Natural killer cell (primary cell): ENCODE measurements around the gene LPAR3. TPM values are rescaled to one million over a fixed set of nuclear protein-coding genes. Genes with fewer than 3 reads are reported as not detected.

Experiments
- ATAC-seq, 3 donors: fragments of 150-1000 bp in 2 of 3; fragments of 200-7000 bp in 1 of 3; cut with Tn5 transposase; 1 replicate in 1 of 3; 2 replicates in 2 of 3; pipeline ENCODE4 v1.10.0; 2021; ENCODE audit warnings: mild to moderate bottlenecking in 2 of 3, moderate library complexity in 2 of 3
- DNase-seq, 2 donors: peaks; one replicate each; pipeline versions ENCODE4 v3.0.0 to v3.0.0-alpha.2; 2013 to 2021; ENCODE audit warnings: mixed read lengths in 1 of 2
- H3K27ac ChIP-seq: one replicate; pipeline ENCODE4 v1.5.1; 2013; ENCODE audit warnings: mild to moderate bottlenecking, low read length
- H3K27me3 ChIP-seq: one replicate; pipeline ENCODE4 v1.6.1; 2013; ENCODE audit warnings: low read length; ENCODE audit not compliant: control insufficient read depth, insufficient read depth
- H3K36me3 ChIP-seq: one replicate; pipeline ENCODE4 v1.6.1; 2013; ENCODE audit warnings: low read length; ENCODE audit not compliant: control insufficient read depth, insufficient read depth
- H3K4me1 ChIP-seq: one replicate; pipeline ENCODE4 v1.6.1; 2013; ENCODE audit warnings: low read length; ENCODE audit not compliant: control insufficient read depth, insufficient read depth
- H3K4me3 ChIP-seq: one replicate; pipeline ENCODE4 v1.5.1; 2013; ENCODE audit warnings: low read length
- H3K9me3 ChIP-seq: one replicate; pipeline ENCODE4 v1.6.1; 2013; ENCODE audit warnings: low read length; ENCODE audit not compliant: control insufficient read depth, insufficient read depth
- H3K27ac Mint-ChIP-seq, 2 donors: one replicate each; pipeline ENCODE4 v1.8.0; 2022; ENCODE audit warnings: mild to moderate bottlenecking in 2 of 2, mixed read lengths in 2 of 2, moderate library complexity in 1 of 2
- H3K27me3 Mint-ChIP-seq, 2 donors: one replicate each; pipeline ENCODE4 v1.8.0; 2022; ENCODE audit warnings: low read depth in 2 of 2, mixed read lengths in 2 of 2
- H3K36me3 Mint-ChIP-seq: one replicate; pipeline ENCODE4 v1.8.0; 2022; ENCODE audit warnings: mixed read lengths
- H3K4me1 Mint-ChIP-seq, 2 donors: one replicate each; pipeline ENCODE4 v1.8.0; 2022; ENCODE audit warnings: mixed read lengths in 2 of 2
- H3K4me3 Mint-ChIP-seq: one replicate; pipeline ENCODE4 v1.8.0; 2022; ENCODE audit warnings: mild to moderate bottlenecking, moderate library complexity, mixed read lengths
- H3K9me3 Mint-ChIP-seq, 2 donors: one replicate each; pipeline ENCODE4 v1.8.0; 2022; ENCODE audit warnings: mixed read lengths in 2 of 2
- WGBS: methylation state at CpG from one replicate; pipeline ENCODE4 v1.1.7; 2013; ENCODE audit warnings: missing lambda C conversion rate; ENCODE audit not compliant: insufficient coverage; 5-methylcytosine and 5-hydroxymethylcytosine counted together
- intact Hi-C: fragments of 100-400 bp; cut with micrococcal nuclease; formaldehyde crosslinking; loops from one replicate; pipeline ENCODE4 v1.14.2; 2022
- total RNA-seq, 4 donors: library from RNA; stranded (reverse); fragments of 120-200 nt in 1 of 4; gene quantifications; one replicate each; pipeline versions ENCODE4 v1.2.3 to v1.2.4, GENCODE V29; 2013 to 2022
- TF ChIP-seq, protein P1 (sequence below): fragments of 200-600 bp; IDR thresholded peaks from one replicate; pipeline ENCODE4 v1.8.0; 2022; ENCODE audit warnings: antibody characterized with exemption

The LPAR3 gene, protein sequence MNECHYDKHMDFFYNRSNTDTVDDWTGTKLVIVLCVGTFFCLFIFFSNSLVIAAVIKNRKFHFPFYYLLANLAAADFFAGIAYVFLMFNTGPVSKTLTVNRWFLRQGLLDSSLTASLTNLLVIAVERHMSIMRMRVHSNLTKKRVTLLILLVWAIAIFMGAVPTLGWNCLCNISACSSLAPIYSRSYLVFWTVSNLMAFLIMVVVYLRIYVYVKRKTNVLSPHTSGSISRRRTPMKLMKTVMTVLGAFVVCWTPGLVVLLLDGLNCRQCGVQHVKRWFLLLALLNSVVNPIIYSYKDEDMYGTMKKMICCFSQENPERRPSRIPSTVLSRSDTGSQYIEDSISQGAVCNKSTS
- total RNA-seq, result under 1 TPM in 2 of 3 donors, not detected in 1; 0.48 to 0.64 TPM
- total RNA-seq (2013), result 0.77 TPM

DNA sequence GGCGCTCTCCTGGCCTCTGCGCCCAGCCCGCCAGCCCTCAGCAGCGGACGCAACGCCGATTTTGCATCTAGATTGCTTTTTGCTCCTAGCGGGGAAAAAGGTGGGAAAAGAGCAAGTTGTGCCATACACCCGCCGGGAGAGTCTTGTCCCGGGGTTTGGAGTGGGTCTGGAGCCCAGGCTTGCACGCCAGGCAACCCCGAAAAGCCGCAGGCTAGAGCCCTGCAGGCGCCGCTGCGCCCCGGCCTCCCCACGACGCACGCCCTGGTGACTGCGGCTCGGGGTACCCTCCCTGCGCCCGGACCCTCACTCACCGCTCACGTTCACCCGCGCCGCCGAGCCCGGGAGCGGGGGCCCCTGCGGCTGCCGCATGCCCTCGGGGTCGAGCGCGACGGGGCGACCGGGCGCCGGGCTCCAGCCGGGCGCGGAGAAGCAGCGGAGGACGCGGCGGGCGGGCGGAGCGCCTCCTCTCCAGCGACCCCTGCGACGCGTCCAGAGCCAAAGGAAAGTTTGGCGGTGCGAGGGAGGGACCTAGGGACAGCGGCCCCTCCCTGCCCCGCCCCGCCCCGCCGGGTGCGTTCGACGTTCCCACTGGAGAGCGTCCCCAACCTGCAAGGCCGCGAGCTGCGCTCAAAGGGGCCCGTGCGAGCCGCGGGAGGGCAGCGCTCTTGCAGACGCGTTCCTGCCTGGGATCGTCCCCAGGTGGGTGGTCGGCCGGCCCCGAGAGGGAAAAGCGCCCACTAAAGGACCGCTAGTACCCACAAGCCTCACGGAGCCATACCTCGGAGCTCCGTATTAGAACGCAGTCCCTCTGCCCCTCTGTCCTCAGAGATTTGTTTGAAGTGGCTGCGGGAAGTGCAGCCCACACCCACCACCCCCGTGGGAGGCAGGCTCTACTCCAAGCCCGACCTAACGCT, at the start of gene LPAR3:
Gene LPAR3, minus strand, starts transcription at position 502 of the 914 bp plus-strand sequence. CDS start 27,086 bp downstream, outside the sequence.
- no peaks in the 10 kb centered on the region for H3K36me3 Mint-ChIP-seq
- intact Hi-C loops, result no loop called here
- DNase-seq, result peak in 1 of 2 donors; percentile 32
- no peak within 1 kb of the TSS for H3K27ac Mint-ChIP-seq
- no peak for ATAC-seq
- H3K27me3 ChIP-seq, result peaks cover 20% of the 10 kb centered on the region
- H3K4me1 ChIP-seq, result peaks cover 12% of the 10 kb centered on the region
- H3K9me3 Mint-ChIP-seq, result no peaks in the 10 kb centered on the region
- H3K9me3 ChIP-seq, result no peaks in the 10 kb centered on the region
- peak within 1 kb of the TSS; percentile 8 for H3K4me3 Mint-ChIP-seq
- H3K4me1 Mint-ChIP-seq, result peaks cover 0 to 4% of the 10 kb centered on the region in 2 donors
- WGBS, result 2% methylated on average over 92 of the region's 93 CpGs
- TF ChIP-seq, protein P1, sequence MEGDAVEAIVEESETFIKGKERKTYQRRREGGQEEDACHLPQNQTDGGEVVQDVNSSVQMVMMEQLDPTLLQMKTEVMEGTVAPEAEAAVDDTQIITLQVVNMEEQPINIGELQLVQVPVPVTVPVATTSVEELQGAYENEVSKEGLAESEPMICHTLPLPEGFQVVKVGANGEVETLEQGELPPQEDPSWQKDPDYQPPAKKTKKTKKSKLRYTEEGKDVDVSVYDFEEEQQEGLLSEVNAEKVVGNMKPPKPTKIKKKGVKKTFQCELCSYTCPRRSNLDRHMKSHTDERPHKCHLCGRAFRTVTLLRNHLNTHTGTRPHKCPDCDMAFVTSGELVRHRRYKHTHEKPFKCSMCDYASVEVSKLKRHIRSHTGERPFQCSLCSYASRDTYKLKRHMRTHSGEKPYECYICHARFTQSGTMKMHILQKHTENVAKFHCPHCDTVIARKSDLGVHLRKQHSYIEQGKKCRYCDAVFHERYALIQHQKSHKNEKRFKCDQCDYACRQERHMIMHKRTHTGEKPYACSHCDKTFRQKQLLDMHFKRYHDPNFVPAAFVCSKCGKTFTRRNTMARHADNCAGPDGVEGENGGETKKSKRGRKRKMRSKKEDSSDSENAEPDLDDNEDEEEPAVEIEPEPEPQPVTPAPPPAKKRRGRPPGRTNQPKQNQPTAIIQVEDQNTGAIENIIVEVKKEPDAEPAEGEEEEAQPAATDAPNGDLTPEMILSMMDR, result no peak
- H3K27ac ChIP-seq, result no peak within 1 kb of the TSS
- H3K27me3 Mint-ChIP-seq, result peaks cover 35 to 61% of the 10 kb centered on the region in 2 donors
- no peaks in the 10 kb centered on the region for H3K36me3 ChIP-seq
- peak within 1 kb of the TSS; percentile 7 for H3K4me3 ChIP-seq

DNA sequence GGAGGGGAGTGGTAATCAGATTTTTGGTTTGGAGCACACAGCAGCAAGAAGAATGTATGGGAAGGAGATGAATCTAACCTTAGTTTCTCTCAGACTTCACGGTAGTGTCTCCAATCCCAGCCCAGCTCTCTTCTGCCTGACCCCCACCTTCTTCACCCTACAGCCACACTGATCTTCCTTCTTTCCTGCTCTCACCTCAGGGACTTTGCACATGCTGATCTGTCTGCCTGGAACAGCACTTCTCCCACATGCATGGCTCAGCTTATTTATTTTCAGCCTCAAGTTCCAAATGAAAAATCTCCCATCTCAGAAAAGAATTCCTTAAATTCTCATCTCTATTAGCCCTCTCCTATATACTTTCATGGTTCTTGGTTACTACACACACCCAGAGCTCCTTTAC, 48.8 kb upstream of the LPAR3 start:
- Histone ChIP-seq H3K9me3 (no peaks in the 10 kb centered on the region), H3K4me3 (no peak overlapping the region), H3K36me3 (no peaks in the 10 kb centered on the region), H3K27me3 (no peaks in the 10 kb centered on the region), H3K4me1 (peaks cover 9% of the 10 kb centered on the region), H3K27ac (no peak overlapping the region)
- no peaks in the 10 kb centered on the region for H3K36me3 Mint-ChIP-seq
- intact Hi-C loops, result no loop called here
- TF ChIP-seq, protein P1, result no peak
- DNase-seq (no peak), ATAC-seq (no peak)
- no peak overlapping the region for H3K4me3 Mint-ChIP-seq
- H3K27me3 Mint-ChIP-seq, result peaks cover 0 to 3% of the 10 kb centered on the region in 2 donors
- WGBS, result 94% methylated on average over 1 of the region's 1 CpG
- no peaks in the 10 kb centered on the region for H3K9me3 Mint-ChIP-seq
- peaks cover 12 to 18% of the 10 kb centered on the region in 2 donors for H3K4me1 Mint-ChIP-seq
- H3K27ac Mint-ChIP-seq, result no peak overlapping the region

DNA sequence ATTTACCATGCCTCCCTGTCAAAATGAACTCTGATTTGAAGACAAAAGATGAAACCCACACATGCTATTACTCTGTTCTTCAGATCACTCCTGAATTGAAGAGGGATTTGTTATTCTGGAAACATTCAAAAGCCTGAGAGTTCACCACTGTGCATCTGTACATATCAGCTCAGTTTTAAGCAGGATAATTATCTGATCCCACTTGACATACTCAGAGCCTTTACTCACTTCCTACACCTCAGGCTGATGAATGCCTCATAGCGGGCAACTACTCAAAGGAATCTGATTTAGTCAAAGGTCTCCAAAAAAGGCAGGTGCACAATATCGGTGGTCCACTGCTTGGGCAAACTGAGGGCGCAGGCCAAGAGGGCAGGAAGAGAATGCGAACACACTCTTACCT, 47.5 kb upstream of the LPAR3 start:
- TF ChIP-seq, protein P1, result no peak
- H3K4me3 Mint-ChIP-seq, result no peak overlapping the region
- H3K27me3 ChIP-seq, result no peaks in the 10 kb centered on the region
- DNase-seq, result no peak
- 93% methylated on average over 4 of the region's 4 CpGs for WGBS
- peaks cover 6% of the 10 kb centered on the region for H3K4me1 ChIP-seq
- no peak overlapping the region for H3K27ac ChIP-seq
- H3K36me3 Mint-ChIP-seq, result no peaks in the 10 kb centered on the region
- H3K27ac Mint-ChIP-seq, result no peak overlapping the region
- no peaks in the 10 kb centered on the region for H3K9me3 Mint-ChIP-seq
- no peak overlapping the region for H3K4me3 ChIP-seq
- no peaks in the 10 kb centered on the region for H3K9me3 ChIP-seq
- no peak for ATAC-seq
- H3K27me3 Mint-ChIP-seq, result peaks cover 0 to 3% of the 10 kb centered on the region in 2 donors
- H3K4me1 Mint-ChIP-seq, result peaks cover 11 to 13% of the 10 kb centered on the region in 2 donors
- H3K36me3 ChIP-seq, result no peaks in the 10 kb centered on the region
- intact Hi-C loops, result no loop called here
